ENCODE measurements around the gene RFX1.

Gene RFX1

GRCh38 chr19:13969897-13970296 is 36.2 kb downstream of the RFX1 start:
- TF ChIP-seq ZBTB7A (IDR thresholded peaks at IDR 0.05; ENCODE audit: low read depth) (no peak), CREB1 (IDR thresholded peaks at IDR 0.05; ENCODE audit: low read depth) (no peak), YY1 (IDR thresholded peaks at IDR 0.05; ENCODE audit: low read depth) (no peak), NFIC (IDR thresholded peaks at IDR 0.05) (no peak), TCF12 (IDR thresholded peaks at IDR 0.05; ENCODE audit: low read depth) (no peak), MAX (IDR thresholded peaks at IDR 0.05) (no peak), REST (IDR thresholded peaks at IDR 0.05; ENCODE audit: low read depth) (no peak), TAF1 (IDR thresholded peaks at IDR 0.05; ENCODE audit: low read depth) (no peak), EP300 (IDR thresholded peaks at IDR 0.05; ENCODE audit: borderline replicate concordance) (no peak), RAD21 (IDR thresholded peaks at IDR 0.05; ENCODE audit: low read depth) (no peak), CEBPB (IDR thresholded peaks at IDR 0.05) (no peak), FOXM1 (IDR thresholded peaks at IDR 0.05; ENCODE audit: borderline replicate concordance, low read depth) (no peak), TEAD4 (IDR thresholded peaks at IDR 0.05) (no peak)

- TF ChIP-seq TAF1 (IDR thresholded peaks at IDR 0.05; ENCODE audit: low read depth) (no peak), TEAD4 (IDR thresholded peaks at IDR 0.05) (no peak), EP300 (IDR thresholded peaks at IDR 0.05; ENCODE audit: borderline replicate concordance) (no peak), NFIC (IDR thresholded peaks at IDR 0.05) (no peak), ZBTB7A (IDR thresholded peaks at IDR 0.05; ENCODE audit: low read depth) (no peak), CREB1 (IDR thresholded peaks at IDR 0.05; ENCODE audit: low read depth) (no peak), TCF12 (IDR thresholded peaks at IDR 0.05; ENCODE audit: low read depth) (no peak), REST (IDR thresholded peaks at IDR 0.05; ENCODE audit: low read depth) (no peak)
Observed at GRCh38 chr19:13968999-13969398, 37.1 kb downstream of the RFX1 start.

- no peak for TF ChIP-seq TAF1 (IDR thresholded peaks at IDR 0.05; ENCODE audit: low read depth)
- no peak for TF ChIP-seq EGR1 (IDR thresholded peaks at IDR 0.05)
- no peak for TF ChIP-seq ZBTB7A (IDR thresholded peaks at IDR 0.05; ENCODE audit: low read depth)
- TF ChIP-seq USF1 (IDR thresholded peaks at IDR 0.05): no peak
- no peak for TF ChIP-seq TEAD4 (IDR thresholded peaks at IDR 0.05)
- TF ChIP-seq RAD21 (IDR thresholded peaks at IDR 0.05; ENCODE audit: low read depth): no peak
- no peak for TF ChIP-seq EP300 (IDR thresholded peaks at IDR 0.05; ENCODE audit: borderline replicate concordance)
- TF ChIP-seq REST (IDR thresholded peaks at IDR 0.05; ENCODE audit: low read depth): no peak
- TF ChIP-seq TCF12 (IDR thresholded peaks at IDR 0.05; ENCODE audit: low read depth): no peak
- no peak for TF ChIP-seq MAX (IDR thresholded peaks at IDR 0.05)
- TF ChIP-seq FOXM1 (IDR thresholded peaks at IDR 0.05; ENCODE audit: borderline replicate concordance, low read depth): no peak
- TF ChIP-seq YY1 (IDR thresholded peaks at IDR 0.05; ENCODE audit: low read depth): no peak
- no peak for TF ChIP-seq CREB1 (IDR thresholded peaks at IDR 0.05; ENCODE audit: low read depth)
- TF ChIP-seq NFIC (IDR thresholded peaks at IDR 0.05): no peak
- TF ChIP-seq CEBPB (IDR thresholded peaks at IDR 0.05): no peak
Observed at GRCh38 chr19:13968383-13968935, 37.7 kb downstream of the RFX1 start.

- TF ChIP-seq RAD21 (IDR thresholded peaks at IDR 0.05; ENCODE audit: low read depth) (no peak), FOXM1 (IDR thresholded peaks at IDR 0.05; ENCODE audit: borderline replicate concordance, low read depth) (no peak), TCF12 (IDR thresholded peaks at IDR 0.05; ENCODE audit: low read depth) (no peak), TEAD4 (IDR thresholded peaks at IDR 0.05) (no peak), TAF1 (IDR thresholded peaks at IDR 0.05; ENCODE audit: low read depth) (no peak), CREB1 (IDR thresholded peaks at IDR 0.05; ENCODE audit: low read depth) (no peak)
Observed at GRCh38 chr19:13966684-13967128, 39.4 kb downstream of the RFX1 start.

Measured in Ishikawa (cell line).